Right lobe of liver (tissue), 6 donors: ENCODE data around the gene C5orf58. TPM values are rescaled to one million over a fixed set of nuclear protein-coding genes. Genes with fewer than 3 reads are reported as not detected.

Experiments
- ATAC-seq, 4 donors: fragments of 200-7000 bp; cut with Tn5 transposase; one replicate each; pipeline ENCODE4 v1.9.1; 2020; ENCODE audit warnings: mild to moderate bottlenecking in 4 of 4, moderate library complexity in 4 of 4
- DNase-seq, 3 donors: peaks; one replicate each; pipeline ENCODE4 v3.0.0-alpha.2; 2020
- H3K27ac ChIP-seq, 3 donors: fragments of 200-600 bp; one replicate each; pipeline ENCODE4 v1.8.0; 2022
- H3K27me3 ChIP-seq, 2 donors: fragments of 200-600 bp; one replicate each; pipeline ENCODE4 v1.8.0; 2022
- H3K36me3 ChIP-seq, 4 donors: fragments of 200-600 bp; sonication (generic) in 1 of 4; one replicate each; pipeline versions ENCODE4 v1.5.1 to v1.8.0; 2017 to 2022; ENCODE audit warnings: control low read depth in 1 of 4
- H3K4me1 ChIP-seq, 4 donors: fragments of 200-600 bp; sonication (generic) in 1 of 4; one replicate each; pipeline versions ENCODE4 v1.5.1 to v1.8.0; 2017 to 2022; ENCODE audit warnings: control low read depth in 1 of 4
- H3K4me3 ChIP-seq, 3 donors: fragments of 200-600 bp; one replicate each; pipeline ENCODE4 v1.8.0; 2022
- H3K9me3 ChIP-seq, 4 donors: fragments of 200-600 bp; sonication (generic) in 1 of 4; one replicate each; pipeline versions ENCODE4 v1.5.1 to v1.8.0; 2017 to 2022; ENCODE audit warnings: control low read depth in 1 of 4
- POLR2A ChIP-seq: fragments of 450-650 bp; IDR thresholded peaks from one replicate; pipeline ENCODE4 v1.6.1; 2017; ENCODE audit warnings: antibody characterized with exemption, mild to moderate bottlenecking
- WGBS: methylation state at CpG from one replicate; pipeline ENCODE4 v1.1.6; 2018; ENCODE audit warnings: low coverage, low lambda C conversion rate; ENCODE audit not compliant: insufficient coverage; ENCODE audit errors: missing lambda C conversion rate; 5-methylcytosine and 5-hydroxymethylcytosine counted together
- intact Hi-C, 2 donors: fragments of 100-400 bp; cut with DNase I; formaldehyde crosslinking; loops; one replicate each; pipeline versions ENCODE4 v1.11.2 to v1.14.1; 2022
- total RNA-seq, 6 experiments: library from RNA; depleted of rRNA in 2 of 6; stranded (reverse); fragments of >200 nt in 2 of 6; fragmentation: NEBNext Ultra II Directional in 3 of 6; extraction: Animal tissue kit (Norgen Biotek cat#: 25700) in 3 of 6; gene quantifications; one replicate each; pipeline versions ENCODE4 v1.1.0 to v1.2.4, GENCODE V29; 2016 to 2023
- TF ChIP-seq, protein P1 (sequence below), 4 donors: fragments of 200-600 bp in 3 of 4; fragments of 450-650 bp in 1 of 4; IDR thresholded peaks; one replicate each; pipeline versions ENCODE4 v1.5.1 to v1.8.0; 2016 to 2022; ENCODE audit warnings: antibody characterized with exemption in 4 of 4, mild to moderate bottlenecking in 2 of 4
- donor health status: DM: no; HTN: yes; CAD: no.
- donor health status: DM: no; HTN: no; CAD: no.
- donor health status: DM: no; HTN: no; CAD: no.
- donor health status: DM: no; HTN: yes; CAD: no.
- donor health status: DM: no; HTN: yes; CAD: no.

C5orf58 gene
- total RNA-seq, 6 experiments from 2014 or later = not detected

- H3K36me3 ChIP-seq = peaks cover 0 to 21% (median 1%) of the 10 kb centered on the region in 4 donors
- 43% methylated on average over 6 of the region's 8 CpGs for WGBS
- DNase-seq = no peak
- ATAC-seq = peak in 1 of 4 donors; percentile 37
- intact Hi-C loops = no loop called here
- H3K27ac ChIP-seq = no peak overlapping the region
- no peak overlapping the region for H3K4me3 ChIP-seq
- H3K9me3 ChIP-seq = no peaks in the 10 kb centered on the region
- no peaks in the 10 kb centered on the region for H3K4me1 ChIP-seq
- TF ChIP-seq, protein P1, sequence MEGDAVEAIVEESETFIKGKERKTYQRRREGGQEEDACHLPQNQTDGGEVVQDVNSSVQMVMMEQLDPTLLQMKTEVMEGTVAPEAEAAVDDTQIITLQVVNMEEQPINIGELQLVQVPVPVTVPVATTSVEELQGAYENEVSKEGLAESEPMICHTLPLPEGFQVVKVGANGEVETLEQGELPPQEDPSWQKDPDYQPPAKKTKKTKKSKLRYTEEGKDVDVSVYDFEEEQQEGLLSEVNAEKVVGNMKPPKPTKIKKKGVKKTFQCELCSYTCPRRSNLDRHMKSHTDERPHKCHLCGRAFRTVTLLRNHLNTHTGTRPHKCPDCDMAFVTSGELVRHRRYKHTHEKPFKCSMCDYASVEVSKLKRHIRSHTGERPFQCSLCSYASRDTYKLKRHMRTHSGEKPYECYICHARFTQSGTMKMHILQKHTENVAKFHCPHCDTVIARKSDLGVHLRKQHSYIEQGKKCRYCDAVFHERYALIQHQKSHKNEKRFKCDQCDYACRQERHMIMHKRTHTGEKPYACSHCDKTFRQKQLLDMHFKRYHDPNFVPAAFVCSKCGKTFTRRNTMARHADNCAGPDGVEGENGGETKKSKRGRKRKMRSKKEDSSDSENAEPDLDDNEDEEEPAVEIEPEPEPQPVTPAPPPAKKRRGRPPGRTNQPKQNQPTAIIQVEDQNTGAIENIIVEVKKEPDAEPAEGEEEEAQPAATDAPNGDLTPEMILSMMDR (IDR thresholded peaks at IDR 0.05) = no peak
- no peak for TF ChIP-seq POLR2A
- H3K27me3 ChIP-seq = no peaks in the 10 kb centered on the region
Measured at GRCh38 chr5:170254056-170254455, 21.3 kb downstream of the C5orf58 start.

DNA sequence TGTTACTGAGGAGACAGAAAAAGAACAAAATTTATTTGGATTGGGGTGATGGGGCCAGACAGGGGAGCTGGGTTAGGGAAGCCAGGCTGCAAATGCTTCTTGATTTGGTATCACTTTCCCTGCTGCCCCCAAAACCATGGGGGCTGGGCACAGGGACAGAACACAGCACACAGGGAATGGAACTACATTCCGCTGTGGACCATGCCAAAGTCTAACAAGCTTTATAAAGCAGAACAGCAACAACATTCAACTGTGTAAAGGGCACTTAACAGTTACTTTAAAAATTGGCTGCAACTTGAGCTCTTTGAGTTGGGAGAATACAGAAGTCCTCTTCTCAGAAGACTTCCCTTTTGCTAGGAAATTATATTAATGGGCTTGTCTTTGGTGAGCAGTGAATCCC, 23.8 kb downstream of the C5orf58 start:
- no peak overlapping the region for H3K27ac ChIP-seq
- DNase-seq (no peak), ATAC-seq (no peak)
- no peak overlapping the region for H3K4me3 ChIP-seq
- no CpG with 5 or more reads among the region's 1 CpG for WGBS
- no peaks in the 10 kb centered on the region for H3K27me3 ChIP-seq
- no peaks in the 10 kb centered on the region for H3K4me1 ChIP-seq
- intact Hi-C loops = no loop called here
- peaks cover 0 to 42% (median 0%) of the 10 kb centered on the region in 4 donors for H3K36me3 ChIP-seq
- H3K9me3 ChIP-seq = no peaks in the 10 kb centered on the region
- TF ChIP-seq POLR2A = no peak
- TF ChIP-seq, protein P1 (IDR thresholded peaks at IDR 0.05) = no peak

GRCh38 chr5:170257370-170257769, 24.6 kb downstream of the C5orf58 start:
- 65% methylated on average over 3 of the region's 4 CpGs for WGBS

DNA sequence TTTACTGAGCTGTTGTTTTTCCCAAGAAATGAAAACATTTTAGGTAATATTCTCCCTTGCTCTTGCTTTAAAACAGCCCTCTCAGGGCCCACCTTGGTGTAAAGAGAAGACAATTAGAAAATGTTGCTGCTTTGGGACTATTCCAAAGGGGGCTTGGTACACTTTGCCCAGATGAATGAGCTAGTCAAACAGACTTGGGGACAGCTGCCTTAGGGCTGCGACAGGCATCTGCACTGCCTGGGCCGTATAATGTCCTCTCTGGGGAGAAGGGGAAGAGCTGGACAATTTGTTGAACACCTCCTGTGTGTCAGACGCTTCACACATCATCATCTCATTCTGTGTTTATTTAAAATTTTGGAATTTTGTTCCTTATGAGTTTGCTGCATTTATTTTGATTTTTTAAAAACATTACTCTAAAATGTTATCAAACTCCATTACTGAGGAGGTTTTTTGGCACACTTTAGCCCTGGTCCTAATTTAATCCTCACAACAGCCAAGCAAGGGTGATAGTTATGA, 28.8 kb downstream of the C5orf58 start:
- DNase-seq (no peak), ATAC-seq (no peak)
- Histone ChIP-seq H3K9me3 (no peaks in the 10 kb centered on the region), H3K27me3 (no peaks in the 10 kb centered on the region), H3K27ac (no peak overlapping the region), H3K4me3 (no peak overlapping the region), H3K36me3 (peaks cover 0 to 38% (median 0%) of the 10 kb centered on the region in 4 donors), H3K4me1 (no peaks in the 10 kb centered on the region)
- TF ChIP-seq, protein P1 (IDR thresholded peaks at IDR 0.05) = no peak
- no peak for TF ChIP-seq POLR2A
- intact Hi-C loops = no loop called here
- WGBS = 61% methylated on average over 3 of the region's 3 CpGs

More at GRCh38 chr5:170257370-170257769, 24.6 kb downstream of the C5orf58 start:
- ATAC-seq = no peak
- no peak for TF ChIP-seq POLR2A
- TF ChIP-seq, protein P1 (IDR thresholded peaks at IDR 0.05) = no peak
- Histone ChIP-seq H3K36me3 (peaks cover 0 to 45% (median 0%) of the 10 kb centered on the region in 4 donors), H3K27me3 (no peaks in the 10 kb centered on the region), H3K4me3 (no peak overlapping the region), H3K27ac (no peak overlapping the region), H3K9me3 (no peaks in the 10 kb centered on the region), H3K4me1 (no peaks in the 10 kb centered on the region)
- intact Hi-C loops = no loop called here
- no peak for DNase-seq
